ENCODE data around the gene PSME2. TPM values are rescaled to one million over a fixed set of nuclear protein-coding genes. Genes with fewer than 3 reads are reported as not detected.

PSME2 gene
- total and polyA plus RNA-seq, 10 of the 15 experiments (the other 5 are each of a cell fraction or from before 2014, with no cell fraction given): 510 to 3,542 (median 913) TPM

DNA sequence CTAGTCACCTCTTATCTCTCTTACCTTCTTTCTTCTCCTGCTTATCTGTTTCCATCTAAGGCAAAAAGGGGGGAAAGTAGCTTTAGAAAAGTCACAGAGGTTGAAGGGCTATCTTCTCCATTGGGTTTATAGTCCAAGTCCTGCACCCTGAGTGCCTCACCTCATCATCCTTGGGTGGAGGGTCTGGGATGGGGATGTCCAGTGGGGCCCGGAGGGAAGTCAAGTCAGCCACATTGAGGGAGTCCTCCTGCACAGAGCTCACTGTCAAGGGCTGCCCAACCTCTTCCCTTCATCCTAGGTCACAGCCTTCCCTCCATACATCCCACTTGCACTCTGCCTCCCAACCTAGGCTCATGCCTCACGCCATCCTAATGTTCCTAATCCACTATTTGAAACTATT lies 1.2 kb downstream of the PSME2 start:
- 68% methylated on average over 2 of the region's 2 CpGs for WGBS (ENCODE audit: insufficient coverage, insufficient replicate concordance, low lambda C conversion rate, missing lambda C conversion rate)
- intact Hi-C loops (cut with micrococcal nuclease; ENCODE audit: unreplicated experiment): loop anchor here (5.0 kb wide), 1 partner anchor 152 kb away; the partner anchor contains the start of genes DHRS1 and NOP9

More for the DNA sequence above, 1.2 kb downstream of the PSME2 start:
- H3K9me3 ChIP-seq (replicated peaks; ENCODE audit: control insufficient read depth, insufficient read depth, low read length): no peaks in the 10 kb centered on the region
- peak overlapping the region; percentile 88 for H3K9ac ChIP-seq (ENCODE audit: control insufficient read depth, insufficient read depth, low read length)
- peak overlapping the region; percentile 94 for H3K27ac ChIP-seq (ENCODE audit: control insufficient read depth, insufficient read depth)
- H3K36me3 ChIP-seq (ENCODE audit: control insufficient read depth in 2 of 2, insufficient read depth in 2 of 2, low read length in 1 of 2): peaks cover 7 to 35% of the 10 kb centered on the region in 2 experiments
- peaks cover 70% of the 10 kb centered on the region for H3K79me2 ChIP-seq (ENCODE audit: control insufficient read depth, insufficient read depth, low read length)
- ChIA-PET SMC1A (ENCODE audit: uncharacterized antibody, unreplicated experiment) (interaction anchor here (0.9 to 4.8 kb wide), 9 partner anchors 9 to 97 kb away, joined by 3 to 54 read pairs (median 18); partner anchors contain the start of genes DCAF11, IRF9, NRL and PCK2), CTCF (interaction anchor here (1.1 to 8.2 kb wide), 11 partner anchors 16 to 287 kb away, joined by 3 to 63 read pairs (median 6); partner anchors contain the start of genes CHMP4A, CIDEB, DCAF11 and IRF9), RAD21 (ENCODE audit: unreplicated experiment) (interaction anchor here (0.9 to 3.9 kb wide), 6 partner anchors 8 to 83 kb away, joined by 3 to 37 read pairs (median 28); partner anchors contain the start of genes DCAF11, IRF9, NRL and PCK2), POLR2A (interaction anchor here (0.5 to 5.8 kb wide), 12 partner anchors 9 to 176 kb away, joined by 3 to 99 read pairs (median 18); partner anchors contain the start of genes CHMP4A, DCAF11, IPO4 and IRF9)
- H3K4me3 ChIP-seq: peak overlapping the region; percentile 82
- peaks cover 14% of the 10 kb centered on the region for H3K4me1 ChIP-seq (ENCODE audit: control insufficient read depth, insufficient read depth, low read length)
- no peak overlapping the region for H2AFZ ChIP-seq (ENCODE audit: control insufficient read depth, low read depth, low read length)
- no peak for TF ChIP-seq BHLHE40 (IDR thresholded peaks at IDR 0.05; ENCODE audit: borderline replicate concordance in 1 of 2, low read depth in 2 of 2, low read length in 1 of 2)
- TF ChIP-seq SREBF2 (IDR thresholded peaks at IDR 0.05; ENCODE audit: low read length): no peak
- TF ChIP-seq POLR2A (IDR thresholded peaks at IDR 0.05; ENCODE audit: low read depth, low read length): no peak
- TF ChIP-seq, protein P1, sequence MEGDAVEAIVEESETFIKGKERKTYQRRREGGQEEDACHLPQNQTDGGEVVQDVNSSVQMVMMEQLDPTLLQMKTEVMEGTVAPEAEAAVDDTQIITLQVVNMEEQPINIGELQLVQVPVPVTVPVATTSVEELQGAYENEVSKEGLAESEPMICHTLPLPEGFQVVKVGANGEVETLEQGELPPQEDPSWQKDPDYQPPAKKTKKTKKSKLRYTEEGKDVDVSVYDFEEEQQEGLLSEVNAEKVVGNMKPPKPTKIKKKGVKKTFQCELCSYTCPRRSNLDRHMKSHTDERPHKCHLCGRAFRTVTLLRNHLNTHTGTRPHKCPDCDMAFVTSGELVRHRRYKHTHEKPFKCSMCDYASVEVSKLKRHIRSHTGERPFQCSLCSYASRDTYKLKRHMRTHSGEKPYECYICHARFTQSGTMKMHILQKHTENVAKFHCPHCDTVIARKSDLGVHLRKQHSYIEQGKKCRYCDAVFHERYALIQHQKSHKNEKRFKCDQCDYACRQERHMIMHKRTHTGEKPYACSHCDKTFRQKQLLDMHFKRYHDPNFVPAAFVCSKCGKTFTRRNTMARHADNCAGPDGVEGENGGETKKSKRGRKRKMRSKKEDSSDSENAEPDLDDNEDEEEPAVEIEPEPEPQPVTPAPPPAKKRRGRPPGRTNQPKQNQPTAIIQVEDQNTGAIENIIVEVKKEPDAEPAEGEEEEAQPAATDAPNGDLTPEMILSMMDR (IDR thresholded peaks at IDR 0.05 in 2 of 3, conservative IDR thresholded peaks at IDR 0.05 in 1 of 3; ENCODE audit: control insufficient read depth in 2 of 3, extremely low read depth in 1 of 3, insufficient read depth in 1 of 3, low read depth in 3 of 3, low read length in 3 of 3): no peak
- TF ChIP-seq, protein P2, sequence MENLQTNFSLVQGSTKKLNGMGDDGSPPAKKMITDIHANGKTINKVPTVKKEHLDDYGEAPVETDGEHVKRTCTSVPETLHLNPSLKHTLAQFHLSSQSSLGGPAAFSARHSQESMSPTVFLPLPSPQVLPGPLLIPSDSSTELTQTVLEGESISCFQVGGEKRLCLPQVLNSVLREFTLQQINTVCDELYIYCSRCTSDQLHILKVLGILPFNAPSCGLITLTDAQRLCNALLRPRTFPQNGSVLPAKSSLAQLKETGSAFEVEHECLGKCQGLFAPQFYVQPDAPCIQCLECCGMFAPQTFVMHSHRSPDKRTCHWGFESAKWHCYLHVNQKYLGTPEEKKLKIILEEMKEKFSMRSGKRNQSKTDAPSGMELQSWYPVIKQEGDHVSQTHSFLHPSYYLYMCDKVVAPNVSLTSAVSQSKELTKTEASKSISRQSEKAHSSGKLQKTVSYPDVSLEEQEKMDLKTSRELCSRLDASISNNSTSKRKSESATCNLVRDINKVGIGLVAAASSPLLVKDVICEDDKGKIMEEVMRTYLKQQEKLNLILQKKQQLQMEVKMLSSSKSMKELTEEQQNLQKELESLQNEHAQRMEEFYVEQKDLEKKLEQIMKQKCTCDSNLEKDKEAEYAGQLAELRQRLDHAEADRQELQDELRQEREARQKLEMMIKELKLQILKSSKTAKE (IDR thresholded peaks at IDR 0.05; ENCODE audit: low read depth, poor library complexity, severe bottlenecking): no peak
- TF ChIP-seq HDGF (IDR thresholded peaks at IDR 0.05): no peak
- TF ChIP-seq SP1 (IDR thresholded peaks at IDR 0.05; ENCODE audit: low read depth, low read length): no peak
- no peak for TF ChIP-seq KDM1A (IDR thresholded peaks at IDR 0.05; ENCODE audit: borderline replicate concordance)
- TF ChIP-seq WRNIP1 (IDR thresholded peaks at IDR 0.05; ENCODE audit: borderline replicate concordance, low read depth, low read length): no peak
- TF ChIP-seq ZSCAN29 (IDR thresholded peaks at IDR 0.05): no peak
- TF ChIP-seq, protein P3, sequence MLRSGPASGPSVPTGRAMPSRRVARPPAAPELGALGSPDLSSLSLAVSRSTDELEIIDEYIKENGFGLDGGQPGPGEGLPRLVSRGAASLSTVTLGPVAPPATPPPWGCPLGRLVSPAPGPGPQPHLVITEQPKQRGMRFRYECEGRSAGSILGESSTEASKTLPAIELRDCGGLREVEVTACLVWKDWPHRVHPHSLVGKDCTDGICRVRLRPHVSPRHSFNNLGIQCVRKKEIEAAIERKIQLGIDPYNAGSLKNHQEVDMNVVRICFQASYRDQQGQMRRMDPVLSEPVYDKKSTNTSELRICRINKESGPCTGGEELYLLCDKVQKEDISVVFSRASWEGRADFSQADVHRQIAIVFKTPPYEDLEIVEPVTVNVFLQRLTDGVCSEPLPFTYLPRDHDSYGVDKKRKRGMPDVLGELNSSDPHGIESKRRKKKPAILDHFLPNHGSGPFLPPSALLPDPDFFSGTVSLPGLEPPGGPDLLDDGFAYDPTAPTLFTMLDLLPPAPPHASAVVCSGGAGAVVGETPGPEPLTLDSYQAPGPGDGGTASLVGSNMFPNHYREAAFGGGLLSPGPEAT (IDR thresholded peaks at IDR 0.05; ENCODE audit: low read depth): no peak
- TF ChIP-seq ZNF384 (IDR thresholded peaks at IDR 0.05; ENCODE audit: borderline replicate concordance, low read depth, low read length): no peak
- no peak for TF ChIP-seq POLR2AphosphoS2 (IDR thresholded peaks at IDR 0.05; ENCODE audit: low read depth, low read length)
- TF ChIP-seq NFXL1 (IDR thresholded peaks at IDR 0.05; ENCODE audit: borderline replicate concordance): no peak
- H3K27me3 ChIP-seq (replicated peaks in 1 of 2; ENCODE audit: control insufficient read depth in 2 of 2, insufficient read depth in 2 of 2, low read length in 1 of 2): no peaks in the 10 kb centered on the region
- BruUV-seq (replicated peaks): no TSS peak
- DNase-seq (ENCODE audit: low read depth, low spot score): no peak
- FAIRE-seq: no peak
- no peak for ATAC-seq
- peak overlapping the region; percentile 88 for H3K4me2 ChIP-seq (ENCODE audit: control insufficient read depth, insufficient read depth)
- no peaks in the 10 kb centered on the region for H4K20me1 ChIP-seq (ENCODE audit: control insufficient read depth, insufficient read depth)
- in situ Hi-C loops (cut with MboI): no loop called here
